ENCODE results near the gene RXFP3. TPM values are rescaled to one million over a fixed set of nuclear protein-coding genes. Genes with fewer than 3 reads are reported as not detected.

RXFP3 gene
- total and polyA plus RNA-seq, 3 experiments from 2014 or later, result not detected

DNA sequence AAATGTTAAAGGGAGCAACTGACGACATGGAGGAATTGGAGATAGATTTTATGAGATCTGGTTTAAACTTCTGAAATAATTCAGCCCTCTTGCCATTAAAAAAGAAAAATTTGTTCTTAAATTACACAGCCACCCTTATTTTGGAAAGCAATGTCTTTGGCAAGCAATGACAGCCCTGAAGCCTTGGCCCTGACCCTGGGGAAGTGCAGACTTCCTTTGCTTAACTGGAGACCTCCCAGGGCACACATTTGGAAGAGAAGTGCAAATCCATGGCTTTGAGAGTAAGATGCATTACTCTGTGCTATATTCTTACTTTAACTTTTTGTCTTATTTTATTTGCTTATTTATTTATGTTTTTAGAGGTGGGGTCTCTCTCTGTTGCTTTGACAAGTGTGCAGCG, 22.0 kb downstream of the RXFP3 start:
- peaks cover 1 to 12% of the 10 kb centered on the region in 2 donors for H3K27me3 Mint-ChIP-seq
- H3K36me3 Mint-ChIP-seq, result peaks cover 0 to 9% (median 2%) of the 10 kb centered on the region in 3 donors
- no peak overlapping the region for H3K27ac Mint-ChIP-seq
- H3K36me3 ChIP-seq (ENCODE audit: insufficient read depth, low read length), result no peaks in the 10 kb centered on the region
- H3K4me1 ChIP-seq (ENCODE audit: insufficient read depth, low read length), result no peaks in the 10 kb centered on the region
- H3K4me3 ChIP-seq (ENCODE audit: low read length), result no peak overlapping the region
- ChIA-PET CTCF (interaction anchor here (1.2 kb wide), 1 partner anchor 523 kb away, joined by 3 read pairs; no protein-coding TSS in a partner anchor), POLR2A (no interaction called here)
- peaks cover 0 to 8% (median 3%) of the 10 kb centered on the region in 5 donors for H3K9me3 Mint-ChIP-seq
- no peaks in the 10 kb centered on the region for H3K4me1 Mint-ChIP-seq
- no peaks in the 10 kb centered on the region for H3K9me3 ChIP-seq (ENCODE audit: low read length)
- DNase-seq, result no peak
- H3K4me3 Mint-ChIP-seq, result no peak overlapping the region
- H3K27me3 ChIP-seq (ENCODE audit: insufficient read depth, low read length, poor library complexity, severe bottlenecking), result no peaks in the 10 kb centered on the region
- H3K27ac ChIP-seq (ENCODE audit: low read depth, low read length), result no peak overlapping the region

DNA sequence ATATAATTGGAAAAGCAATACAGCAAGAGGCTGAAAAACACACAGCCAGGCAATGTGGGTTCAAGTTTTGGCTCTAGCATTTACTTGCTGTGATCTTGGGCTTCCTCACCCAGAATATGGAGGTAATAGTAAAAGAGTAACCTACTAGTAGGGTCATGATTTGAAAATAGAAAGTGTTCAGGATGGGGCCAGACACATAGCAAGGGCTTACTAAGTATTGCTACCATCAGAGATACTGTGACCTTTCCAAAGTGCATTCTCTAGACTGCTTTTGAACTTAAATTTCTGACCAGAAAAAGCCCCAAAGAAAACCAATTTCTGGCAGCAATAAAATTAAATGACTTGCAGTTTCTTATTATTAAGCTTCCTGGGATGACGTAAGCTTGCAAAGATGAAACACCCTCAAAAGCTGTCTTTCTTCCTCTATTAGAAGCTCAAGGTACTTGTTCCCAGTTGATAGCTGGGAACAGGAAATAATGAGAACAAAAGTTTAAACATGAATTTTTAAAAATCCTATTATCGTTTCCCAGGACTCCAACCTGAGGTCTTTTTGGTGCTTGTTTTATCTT, 28.0 kb downstream of the RXFP3 start:
- POLR2A ChIA-PET, result no interaction called here
- Mint-ChIP-seq H3K27ac (no peak overlapping the region), H3K9me3 (no peaks in the 10 kb centered on the region), H3K36me3 (peaks cover 0 to 2% (median 0%) of the 10 kb centered on the region in 3 donors), H3K4me1 (peaks cover 4 to 11% (median 8%) of the 10 kb centered on the region in 3 donors), H3K27me3 (no peaks in the 10 kb centered on the region), H3K4me3 (no peak overlapping the region)
- H3K4me1 ChIP-seq (ENCODE audit: insufficient read depth, low read length), result no peaks in the 10 kb centered on the region
- CTCF ChIA-PET, result no interaction called here
- no peaks in the 10 kb centered on the region for H3K36me3 ChIP-seq (ENCODE audit: insufficient read depth, low read length)
- DNase-seq, result no peak
- H3K4me3 ChIP-seq (ENCODE audit: low read length), result no peak overlapping the region
- no peaks in the 10 kb centered on the region for H3K27me3 ChIP-seq (ENCODE audit: insufficient read depth, low read length, poor library complexity, severe bottlenecking)
- H3K27ac ChIP-seq (ENCODE audit: low read depth, low read length), result no peak overlapping the region
- H3K9me3 ChIP-seq (ENCODE audit: low read length), result no peaks in the 10 kb centered on the region

DNA sequence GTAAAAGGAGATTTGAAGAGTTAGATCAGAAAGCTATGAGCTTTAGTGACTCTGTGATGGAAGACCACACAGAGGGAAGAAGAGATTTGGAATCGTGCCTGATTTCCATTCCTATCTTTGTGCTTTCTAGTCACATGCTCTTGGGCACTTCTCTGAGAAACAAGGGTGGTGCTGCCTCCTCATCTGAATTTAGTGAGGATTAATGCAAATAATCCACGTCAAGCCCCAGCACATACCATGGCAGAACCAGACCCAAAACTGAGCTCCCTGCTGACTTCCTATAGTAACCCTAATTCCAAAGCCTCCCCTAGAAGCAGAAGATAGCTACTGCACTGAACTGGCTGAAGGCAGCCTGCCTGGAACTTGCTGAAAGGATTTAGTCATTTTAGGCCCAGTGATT, 30.6 kb downstream of the RXFP3 start:
- no peaks in the 10 kb centered on the region for H3K9me3 ChIP-seq (ENCODE audit: low read length)
- no peaks in the 10 kb centered on the region for H3K4me1 ChIP-seq (ENCODE audit: insufficient read depth, low read length)
- no peak for DNase-seq
- Mint-ChIP-seq H3K4me3 (no peak overlapping the region), H3K27me3 (no peaks in the 10 kb centered on the region), H3K9me3 (no peaks in the 10 kb centered on the region), H3K36me3 (peaks cover 0 to 2% (median 0%) of the 10 kb centered on the region in 3 donors), H3K4me1 (peaks cover 4 to 11% (median 8%) of the 10 kb centered on the region in 3 donors), H3K27ac (no peak overlapping the region)
- no peaks in the 10 kb centered on the region for H3K27me3 ChIP-seq (ENCODE audit: insufficient read depth, low read length, poor library complexity, severe bottlenecking)
- no peaks in the 10 kb centered on the region for H3K36me3 ChIP-seq (ENCODE audit: insufficient read depth, low read length)
- no peak overlapping the region for H3K27ac ChIP-seq (ENCODE audit: low read depth, low read length)
- POLR2A ChIA-PET, result no interaction called here
- CTCF ChIA-PET, result no interaction called here
- H3K4me3 ChIP-seq (ENCODE audit: low read length), result no peak overlapping the region

DNA sequence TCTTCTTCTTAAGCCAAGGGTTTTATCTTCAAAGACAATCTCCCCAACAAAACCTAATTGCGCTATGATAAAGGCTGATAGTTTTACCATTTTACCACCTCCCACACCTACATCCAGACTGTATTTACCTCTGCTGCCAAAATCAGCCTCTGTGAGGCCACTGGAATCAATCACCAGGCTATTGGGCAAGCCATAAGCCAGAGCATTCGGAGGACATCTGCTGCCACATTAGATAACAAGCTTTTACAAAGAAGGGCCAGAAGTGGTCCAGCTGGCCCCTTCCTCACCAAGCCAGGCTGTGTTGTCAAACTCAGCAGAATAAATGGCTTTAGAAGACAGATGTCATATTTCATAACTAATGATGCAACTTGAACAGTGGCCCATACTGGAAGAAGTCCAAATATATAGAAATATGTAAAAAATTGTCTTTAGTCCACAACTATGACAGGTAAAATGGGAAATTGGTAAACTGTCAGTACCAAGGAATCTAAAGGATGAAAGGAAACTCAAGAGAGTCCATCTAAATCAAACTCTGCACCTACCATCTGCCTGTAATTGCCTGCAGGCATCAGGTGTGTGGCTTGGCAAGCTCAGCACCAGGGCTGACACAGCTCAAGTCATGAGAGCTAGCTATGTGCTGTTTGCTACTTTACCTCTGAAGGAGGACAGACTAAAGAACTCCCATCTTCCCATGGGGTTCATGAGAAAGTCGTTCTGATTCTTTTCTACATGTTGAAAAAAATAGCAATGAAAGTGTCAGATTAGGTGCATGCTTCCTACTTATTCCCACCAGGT, 32.2 kb downstream of the RXFP3 start:
- H3K27ac ChIP-seq (ENCODE audit: low read depth, low read length), result no peak overlapping the region
- Mint-ChIP-seq H3K4me1 (peaks cover 4 to 13% (median 11%) of the 10 kb centered on the region in 3 donors), H3K4me3 (no peak overlapping the region), H3K36me3 (no peaks in the 10 kb centered on the region), H3K27me3 (peaks cover 0 to 4% of the 10 kb centered on the region in 2 donors), H3K9me3 (no peaks in the 10 kb centered on the region), H3K27ac (no peak overlapping the region)
- H3K4me3 ChIP-seq (ENCODE audit: low read length), result no peak overlapping the region
- H3K27me3 ChIP-seq (ENCODE audit: insufficient read depth, low read length, poor library complexity, severe bottlenecking), result no peaks in the 10 kb centered on the region
- no peak for DNase-seq
- no peaks in the 10 kb centered on the region for H3K9me3 ChIP-seq (ENCODE audit: low read length)
- CTCF ChIA-PET, result interaction anchor here (0.8 to 3.1 kb wide), 3 partner anchors 7 to 13 kb away, joined by 3 to 6 read pairs (median 6); no protein-coding TSS in a partner anchor
- no peaks in the 10 kb centered on the region for H3K4me1 ChIP-seq (ENCODE audit: insufficient read depth, low read length)
- POLR2A ChIA-PET, result interaction anchor here (0.7 kb wide), 1 partner anchor 440 kb away, joined by 3 read pairs; no protein-coding TSS in a partner anchor
- no peaks in the 10 kb centered on the region for H3K36me3 ChIP-seq (ENCODE audit: insufficient read depth, low read length)

DNA sequence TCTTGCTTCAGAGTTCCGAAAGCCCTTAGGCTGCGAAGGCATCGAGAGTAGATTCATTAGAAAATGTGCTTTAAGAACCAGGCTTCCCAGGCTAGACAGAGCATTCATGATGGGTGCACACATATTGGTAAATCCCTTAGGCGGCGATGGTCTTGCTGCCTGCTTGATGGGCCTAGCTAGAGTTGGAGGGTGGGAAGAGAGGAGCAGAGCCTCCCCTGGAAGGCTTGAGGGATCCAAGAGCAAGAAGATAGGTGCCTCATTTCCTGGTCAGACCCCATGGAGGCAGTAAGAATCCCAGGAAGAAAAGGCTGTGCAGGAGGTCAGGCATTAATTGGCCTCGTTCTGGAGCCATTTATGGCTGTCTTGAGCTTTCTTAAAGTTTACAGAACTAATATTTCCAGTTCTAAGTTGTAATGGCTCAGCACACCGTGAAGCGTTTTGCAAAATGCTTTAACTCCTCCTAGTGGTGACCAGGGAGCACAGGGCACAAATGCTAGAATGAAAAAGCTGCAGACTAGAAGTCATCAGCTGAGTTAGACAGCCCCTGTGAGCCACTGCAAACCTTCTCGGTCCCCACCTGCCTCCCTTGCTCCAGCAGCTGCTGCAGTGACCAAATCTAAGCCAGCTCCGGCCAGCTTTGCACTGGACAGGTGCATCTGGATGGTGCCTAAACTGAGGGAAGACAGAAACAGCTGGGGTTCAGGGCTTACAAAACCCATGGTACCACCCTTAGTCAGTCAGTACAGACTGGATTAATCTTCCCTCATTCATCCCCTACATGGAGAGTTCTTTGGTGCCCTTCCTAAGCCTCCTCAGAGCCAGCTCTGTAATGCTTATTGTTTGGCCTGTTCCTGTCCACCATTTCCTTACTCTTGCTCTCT, 33.6 kb downstream of the RXFP3 start:
- H3K4me1 Mint-ChIP-seq, result peaks cover 2 to 11% (median 8%) of the 10 kb centered on the region in 3 donors
- H3K4me3 Mint-ChIP-seq, result no peak overlapping the region
- H3K9me3 Mint-ChIP-seq, result no peaks in the 10 kb centered on the region
- Histone ChIP-seq H3K4me3 (ENCODE audit: low read length) (no peak overlapping the region), H3K27ac (ENCODE audit: low read depth, low read length) (no peak overlapping the region), H3K4me1 (ENCODE audit: insufficient read depth, low read length) (peaks cover 5% of the 10 kb centered on the region), H3K27me3 (ENCODE audit: insufficient read depth, low read length, poor library complexity, severe bottlenecking) (no peaks in the 10 kb centered on the region), H3K9me3 (ENCODE audit: low read length) (no peaks in the 10 kb centered on the region), H3K36me3 (ENCODE audit: insufficient read depth, low read length) (no peaks in the 10 kb centered on the region)
- H3K27me3 Mint-ChIP-seq, result peaks cover 0 to 9% of the 10 kb centered on the region in 2 donors
- CTCF ChIA-PET, result interaction anchor here (0.6 to 3.1 kb wide), 12 partner anchors 9 to 539 kb away, joined by 3 to 6 read pairs (median 3); partner anchors contain the start of gene TARS1
- no peaks in the 10 kb centered on the region for H3K36me3 Mint-ChIP-seq
- POLR2A ChIA-PET, result interaction anchor here (0.6 kb wide), 1 partner anchor 129 kb away, joined by 3 read pairs; no protein-coding TSS in a partner anchor
- no peak overlapping the region for H3K27ac Mint-ChIP-seq
- DNase-seq, result peak in 1 of 5 donors; percentile 11

DNA sequence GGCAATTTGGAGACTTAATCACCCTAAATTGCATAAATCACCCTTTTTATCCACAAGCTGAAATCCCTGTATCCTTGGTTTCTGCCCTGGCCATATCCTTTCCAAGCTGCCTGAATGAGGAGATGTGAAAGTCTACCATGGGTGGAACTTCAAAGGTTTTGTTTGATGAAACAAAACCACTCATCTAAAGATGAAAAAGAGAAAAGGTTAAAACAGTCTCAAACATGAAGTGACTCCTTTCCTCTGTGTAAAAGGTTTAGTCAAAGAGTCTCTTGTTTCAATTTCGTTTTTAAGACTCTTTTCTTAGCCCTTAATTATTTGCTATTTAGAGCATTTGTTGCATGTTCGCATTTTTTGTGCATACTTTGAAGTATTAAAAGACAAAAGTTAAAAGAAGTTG, 37.1 kb downstream of the RXFP3 start:
- Histone ChIP-seq H3K4me3 (ENCODE audit: low read length) (no peak overlapping the region), H3K4me1 (ENCODE audit: insufficient read depth, low read length) (peaks cover 5% of the 10 kb centered on the region), H3K27me3 (ENCODE audit: insufficient read depth, low read length, poor library complexity, severe bottlenecking) (no peaks in the 10 kb centered on the region), H3K36me3 (ENCODE audit: insufficient read depth, low read length) (no peaks in the 10 kb centered on the region), H3K27ac (ENCODE audit: low read depth, low read length) (no peak overlapping the region), H3K9me3 (ENCODE audit: low read length) (no peaks in the 10 kb centered on the region)
- Mint-ChIP-seq H3K27ac (no peak overlapping the region), H3K27me3 (peaks cover 2 to 13% of the 10 kb centered on the region in 2 donors), H3K9me3 (no peaks in the 10 kb centered on the region), H3K4me3 (no peak overlapping the region), H3K36me3 (no peaks in the 10 kb centered on the region), H3K4me1 (peaks cover 0 to 7% (median 0%) of the 10 kb centered on the region in 3 donors)
- DNase-seq, result no peak
- POLR2A ChIA-PET, result no interaction called here
- CTCF ChIA-PET, result no interaction called here

DNA sequence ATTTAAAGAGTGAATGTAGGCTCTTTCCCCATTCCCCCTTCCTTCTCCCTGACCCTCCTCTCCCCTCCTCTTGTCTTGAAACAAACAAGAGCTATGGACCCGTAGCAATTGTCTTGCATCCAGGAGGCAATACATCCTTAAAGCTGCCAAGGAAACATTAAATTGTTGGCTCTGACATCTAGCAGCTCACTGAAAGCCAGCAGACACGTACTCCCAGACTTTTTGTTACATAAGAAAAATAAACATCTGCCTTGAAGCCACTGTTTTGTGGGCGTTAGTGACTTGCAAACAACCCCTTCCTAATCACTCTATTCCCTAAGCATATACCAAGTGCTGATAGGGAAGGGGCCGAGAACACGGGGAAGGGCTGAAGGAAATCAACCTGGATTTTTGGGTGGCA, 39.7 kb downstream of the RXFP3 start:
- Mint-ChIP-seq H3K27ac (peak overlapping the region in 1 of 8 donors; percentile 16), H3K27me3 (peaks cover 5 to 13% of the 10 kb centered on the region in 2 donors), H3K4me1 (peaks cover 0 to 7% (median 0%) of the 10 kb centered on the region in 3 donors), H3K36me3 (no peaks in the 10 kb centered on the region), H3K9me3 (no peaks in the 10 kb centered on the region), H3K4me3 (no peak overlapping the region)
- peaks cover 5% of the 10 kb centered on the region for H3K4me1 ChIP-seq (ENCODE audit: insufficient read depth, low read length)
- CTCF ChIA-PET, result no interaction called here
- DNase-seq, result no peak
- H3K27ac ChIP-seq (ENCODE audit: low read depth, low read length), result no peak overlapping the region
- H3K36me3 ChIP-seq (ENCODE audit: insufficient read depth, low read length), result no peaks in the 10 kb centered on the region
- H3K27me3 ChIP-seq (ENCODE audit: insufficient read depth, low read length, poor library complexity, severe bottlenecking), result no peaks in the 10 kb centered on the region
- H3K9me3 ChIP-seq (ENCODE audit: low read length), result no peaks in the 10 kb centered on the region
- POLR2A ChIA-PET, result no interaction called here
- no peak overlapping the region for H3K4me3 ChIP-seq (ENCODE audit: low read length)
